Fibroblast of lung (primary cell): ENCODE data around the gene CDCP1.

Experiments
- CTCF ChIP-seq, 2 donors: IDR thresholded peaks in 1 of 2; conservative IDR thresholded peaks in 1 of 2; 1 replicate in 1 of 2; 2 replicates in 1 of 2; pipeline ENCODE4 v1.5.1; 2011 to 2012; ENCODE audit warnings: low read length in 2 of 2, control low read depth in 1 of 2, inconsistent platforms in 1 of 2, low read depth in 1 of 2, mild to moderate bottlenecking in 1 of 2
- EZH2 ChIP-seq: IDR thresholded peaks from 2 replicates; pipeline ENCODE4 v1.5.1; 2012; ENCODE audit warnings: low read length, control low read depth, mild to moderate bottlenecking; ENCODE audit errors: missing control alignments

DNA sequence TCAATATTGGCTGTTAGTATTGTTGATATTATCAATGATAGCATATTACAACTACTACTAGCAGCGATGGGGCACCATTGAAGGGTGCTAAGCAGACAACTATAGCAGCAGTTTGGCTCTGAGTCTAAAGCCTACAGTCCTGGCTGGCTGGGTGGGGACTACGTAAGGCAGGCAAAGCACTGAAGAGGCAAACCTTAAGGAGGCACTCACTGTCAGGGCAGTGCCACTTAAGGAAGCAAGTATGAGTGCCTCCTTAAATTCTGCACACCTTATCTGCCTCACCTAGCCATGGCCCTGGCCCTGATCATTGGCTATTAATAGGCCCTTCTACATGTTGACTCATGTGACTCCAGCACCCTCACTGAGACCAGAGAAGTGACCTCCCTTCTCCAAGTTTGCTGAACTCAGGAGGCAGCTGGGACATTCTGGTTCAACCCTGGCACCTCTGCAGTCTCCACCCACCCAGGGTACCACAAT lies 20.6 kb downstream of the CDCP1 start:
- TF ChIP-seq CTCF (conservative IDR thresholded peaks at IDR 0.05 in 1 of 2, IDR thresholded peaks at IDR 0.05 in 1 of 2; ENCODE audit: low read depth in 1 of 2, low read length in 2 of 2) = no peak
- TF ChIP-seq EZH2 = no peak
